HCT116 (cell line): ENCODE data around the gene PTCH2. TPM values are rescaled to one million over a fixed set of nuclear protein-coding genes. Genes with fewer than 3 reads are reported as not detected.

Source experiments
- ATAC-seq: fragments of 200-7000 bp; cut with Tn5 transposase; 2 replicates; pipeline ENCODE4 v1.9.1; 2020; ENCODE audit warnings: mild to moderate bottlenecking, moderate library complexity
- BruUV-seq: library from RNA; stranded (reverse); fragments of 400-500 nt; replicated peaks from 2 replicates; lab custom pipeline; 2021; lab: Mats Ljungman, UMichigan
- CTCF ChIA-PET: fragments of 300-600 bp; sonication (Branson Sonifier 250); formaldehyde crosslinking; loops from one replicate; lab custom pipeline; 2021; ENCODE audit warnings: antibody characterized with exemption; lab: Charles Lee
- POLR2A ChIA-PET: fragments of 300-600, 350-600 bp; sonication (Branson Sonifier 250); formaldehyde crosslinking; loops from one replicate; lab custom pipeline; 2021; ENCODE audit warnings: antibody characterized with exemption; lab: Charles Lee
- RAD21 ChIA-PET, 2 experiments: fragments of 300-600 bp; sonication (Branson Sonifier 250); formaldehyde crosslinking; loops; one replicate each; lab custom pipeline; 2023; ENCODE audit warnings: low total read pairs in 2 of 2; ENCODE audit not compliant: uncharacterized antibody in 2 of 2, unreplicated experiment in 2 of 2, low non-redundant PET in 1 of 2; lab: Charles Lee
- DNase-seq: peaks from one replicate; pipeline ENCODE4 v3.0.0-alpha.2; 2010; ENCODE audit warnings: low read depth, low spot score
- H2AFZ ChIP-seq: fragments of 200-600 bp; shearing (Covaris generic), sonication (generic); 2 replicates; pipeline ENCODE4 v1.6.1; 2017; ENCODE audit warnings: low read depth, mixed run types, mixed read lengths, antibody characterized with exemption, low read length; ENCODE audit not compliant: poor library complexity, severe bottlenecking
- H3K27ac ChIP-seq: 2 replicates; pipeline ENCODE4 v1.5.1; 2012; ENCODE audit warnings: low read depth, low read length
- H3K27me3 ChIP-seq: fragments of 200-600 bp; sonication (generic); 2 replicates; pipeline ENCODE4 v1.6.1; 2016; ENCODE audit warnings: mixed run types, low read length, mixed read lengths; ENCODE audit not compliant: insufficient read depth
- H3K36me3 ChIP-seq, 2 experiments: fragments of 200-500 bp in 1 of 2; fragments of 200-600 bp in 1 of 2; sonication (Bioruptor generic) in 1 of 2; sonication (generic) in 1 of 2; 2 replicates each; pipeline versions ENCODE4 v1.5.1 to v1.6.1; 2014 to 2016; ENCODE audit warnings: low read length in 2 of 2, inconsistent platforms in 1 of 2, mixed read lengths in 1 of 2, mixed run types in 1 of 2; ENCODE audit not compliant: insufficient read depth in 2 of 2, control insufficient read depth in 1 of 2
- H3K4me1 ChIP-seq, 2 experiments: fragments of 200-600 bp in 1 of 2; sonication (generic) in 1 of 2; 2 replicates each; pipeline versions ENCODE4 v1.5.1 to v1.6.1; 2012 to 2017; ENCODE audit warnings: low read length in 2 of 2, inconsistent platforms in 1 of 2, mild to moderate bottlenecking in 1 of 2, mixed read lengths in 1 of 2, mixed run types in 1 of 2, moderate library complexity in 1 of 2; ENCODE audit not compliant: insufficient read depth in 2 of 2, control insufficient read depth in 1 of 2
- H3K4me2 ChIP-seq: fragments of 200-600 bp; sonication (generic); 2 replicates; pipeline ENCODE4 v1.6.1; 2017; ENCODE audit warnings: mixed run types, low read length, mixed read lengths
- H3K4me3 ChIP-seq, 2 experiments: fragments of 200-600 bp in 1 of 2; sonication (generic) in 1 of 2; replicated peaks in 1 of 2; 2 replicates each; pipeline ENCODE4 v1.5.1; 2011 to 2016; ENCODE audit warnings: low read length in 2 of 2, control low read depth in 1 of 2, low read depth in 1 of 2, mild to moderate bottlenecking in 1 of 2, mixed read lengths in 1 of 2, mixed run types in 1 of 2
- H3K79me2 ChIP-seq: fragments of 200-600 bp; sonication (generic); 2 replicates; pipeline ENCODE4 v1.6.1; 2017; ENCODE audit warnings: mild to moderate bottlenecking, mixed run types, low read length, moderate library complexity, mixed read lengths; ENCODE audit not compliant: insufficient read depth
- H3K9ac ChIP-seq: fragments of 200-600 bp; sonication (generic); 2 replicates; pipeline ENCODE4 v1.6.1; 2016; ENCODE audit warnings: low read length, mixed read lengths
- H3K9me2 ChIP-seq: fragments of 200-600 bp; sonication (generic), shearing (Covaris generic); 2 replicates; pipeline ENCODE4 v1.6.1; 2017; ENCODE audit warnings: mixed run types, mild to moderate bottlenecking, moderate library complexity; ENCODE audit not compliant: insufficient read depth
- H3K9me3 ChIP-seq, 2 experiments: fragments of 200-500 bp in 1 of 2; fragments of 200-600 bp in 1 of 2; sonication (Bioruptor generic) in 1 of 2; sonication (generic) in 1 of 2; 2 replicates each; pipeline ENCODE4 v1.6.1; 2014 to 2017; ENCODE audit warnings: low read length in 2 of 2, mixed read lengths in 2 of 2, inconsistent platforms in 1 of 2, low read depth in 1 of 2, mild to moderate bottlenecking in 1 of 2, mixed run types in 1 of 2, moderate library complexity in 1 of 2; ENCODE audit not compliant: control insufficient read depth in 1 of 2, insufficient read depth in 1 of 2
- H4K20me1 ChIP-seq: fragments of 200-600 bp; sonication (generic), shearing (Covaris generic); 2 replicates; pipeline ENCODE4 v1.6.1; 2017; ENCODE audit warnings: mixed run types, mild to moderate bottlenecking, moderate library complexity; ENCODE audit not compliant: insufficient read depth
- ATF3 ChIP-seq: IDR thresholded peaks from 2 replicates; pipeline ENCODE4 v1.6.1; 2012
- CBX3 ChIP-seq: IDR thresholded peaks from 2 replicates; pipeline ENCODE4 v1.6.1; 2012; ENCODE audit warnings: low read depth
- CEBPB ChIP-seq: IDR thresholded peaks from 2 replicates; pipeline ENCODE4 v1.6.1; 2012; ENCODE audit warnings: low read depth
- EGR1 ChIP-seq: IDR thresholded peaks from 2 replicates; pipeline ENCODE4 v1.6.1; 2012; ENCODE audit warnings: low read depth
- EZH2 ChIP-seq: fragments of 200-600 bp; sonication (generic); IDR thresholded peaks from 2 replicates; pipeline ENCODE4 v1.6.1; 2017; ENCODE audit warnings: antibody characterized with exemption, mixed run types
- JUND ChIP-seq: IDR thresholded peaks from 2 replicates; pipeline ENCODE4 v1.6.1; 2012
- POLR2AphosphoS5 ChIP-seq: IDR thresholded peaks from 2 replicates; pipeline ENCODE4 v1.6.1; 2011; ENCODE audit warnings: mild to moderate bottlenecking, low read depth, low read length, moderate library complexity
- SIN3A ChIP-seq: IDR thresholded peaks from 2 replicates; pipeline ENCODE4 v1.6.1; 2012; ENCODE audit warnings: low read depth
- SP1 ChIP-seq: IDR thresholded peaks from 2 replicates; pipeline ENCODE4 v1.6.1; 2012; ENCODE audit warnings: low read depth
- SRF ChIP-seq: IDR thresholded peaks from 2 replicates; pipeline ENCODE4 v1.6.1; 2012; ENCODE audit warnings: low read depth
- TCF7L2 ChIP-seq: IDR thresholded peaks from 2 replicates; pipeline ENCODE4 v1.7.0; 2011; ENCODE audit warnings: borderline replicate concordance, inconsistent platforms; ENCODE audit not compliant: insufficient read depth, insufficient read length; ENCODE audit errors: extremely low read depth
- YY1 ChIP-seq: IDR thresholded peaks from 2 replicates; pipeline ENCODE4 v1.6.1; 2011; ENCODE audit warnings: low read length, low read depth, moderate library complexity, mild to moderate bottlenecking; ENCODE audit not compliant: insufficient replicate concordance; ENCODE audit errors: extremely low read depth
- ZFX ChIP-seq: fragments of 450-650 bp; IDR thresholded peaks from 2 replicates; pipeline ENCODE4 v1.6.1; 2017
- intact Hi-C: fragments of 100-400 bp; cut with micrococcal nuclease; formaldehyde crosslinking; loops from 2 replicates; pipeline ENCODE4 v1.10.0; 2022
- total RNA-seq: library from RNA; stranded (reverse); gene quantifications from one replicate; pipeline ENCODE4 v1.2.1, GENCODE V29; 2021; ENCODE audit not compliant: unreplicated experiment
- TF ChIP-seq, protein P1 (sequence below): IDR thresholded peaks from 2 replicates; pipeline ENCODE4 v1.6.1; 2011; ENCODE audit warnings: mild to moderate bottlenecking, low read length, moderate library complexity; ENCODE audit not compliant: insufficient replicate concordance; ENCODE audit errors: extremely low read depth
- TF ChIP-seq, protein P2 (sequence below), 3 experiments: fragments of 200-600 bp in 1 of 3; sonication (generic) in 1 of 3; IDR thresholded peaks in 2 of 3; conservative IDR thresholded peaks in 1 of 3; 2 replicates each; pipeline ENCODE4 v1.5.1; 2012 to 2017; ENCODE audit warnings: low read depth in 2 of 3, low read length in 2 of 3, antibody characterized with exemption in 1 of 3, borderline replicate concordance in 1 of 3, control low read depth in 1 of 3, mild to moderate bottlenecking in 1 of 3, mixed read lengths in 1 of 3, mixed run types in 1 of 3, moderate library complexity in 1 of 3; ENCODE audit not compliant: insufficient read depth in 1 of 3
- TF ChIP-seq, protein P3 (sequence below): IDR thresholded peaks from 2 replicates; pipeline ENCODE4 v1.6.1; 2012; ENCODE audit warnings: low read depth

The PTCH2 gene
- total RNA-seq, 1 experiment from 2014 or later, result 1.3 TPM

- CTCF ChIA-PET, result no interaction called here
- BruUV-seq, result no TSS peak
- DNase-seq (no peak), ATAC-seq (no peak)
- no peak overlapping the region for H3K4me3 ChIP-seq
- POLR2A ChIA-PET, result interaction anchor here (1.3 to 3.7 kb wide), 5 partner anchors 9 to 54 kb away, joined by 3 to 16 read pairs (median 6); partner anchors contain the start of genes RNU5D-1 and RPS8
- RAD21 ChIA-PET, result no interaction called here
- H3K79me2 ChIP-seq, result no peaks in the 10 kb centered on the region
- H3K36me3 ChIP-seq, result peaks cover 4 to 12% of the 10 kb centered on the region in 2 experiments; a peak in 1 of 4 replicates
- no peak overlapping the region for H3K27ac ChIP-seq
- H3K4me1 ChIP-seq, result peaks cover 6 to 24% of the 10 kb centered on the region in 2 experiments
- H2AFZ ChIP-seq, result no peak overlapping the region
- intact Hi-C loops, result loop anchor here (5.0 kb wide), 1 partner anchor 788 kb away; no protein-coding TSS in a partner anchor
- no peaks in the 10 kb centered on the region; the same call in 1 of the 2 replicates for H4K20me1 ChIP-seq
- no peaks in the 10 kb centered on the region for H3K27me3 ChIP-seq
- TF ChIP-seq JUND, result no peak
- no peak for TF ChIP-seq EZH2
- no peak for TF ChIP-seq SP1
- TF ChIP-seq YY1, result no peak
- TF ChIP-seq CBX3, result no peak
- no peak for TF ChIP-seq POLR2AphosphoS5
- TF ChIP-seq EGR1, result no peak
- no peak for TF ChIP-seq ZFX
- no peak for TF ChIP-seq ATF3
- no peak for TF ChIP-seq SRF
- no peak for TF ChIP-seq TCF7L2
- TF ChIP-seq, protein P1, sequence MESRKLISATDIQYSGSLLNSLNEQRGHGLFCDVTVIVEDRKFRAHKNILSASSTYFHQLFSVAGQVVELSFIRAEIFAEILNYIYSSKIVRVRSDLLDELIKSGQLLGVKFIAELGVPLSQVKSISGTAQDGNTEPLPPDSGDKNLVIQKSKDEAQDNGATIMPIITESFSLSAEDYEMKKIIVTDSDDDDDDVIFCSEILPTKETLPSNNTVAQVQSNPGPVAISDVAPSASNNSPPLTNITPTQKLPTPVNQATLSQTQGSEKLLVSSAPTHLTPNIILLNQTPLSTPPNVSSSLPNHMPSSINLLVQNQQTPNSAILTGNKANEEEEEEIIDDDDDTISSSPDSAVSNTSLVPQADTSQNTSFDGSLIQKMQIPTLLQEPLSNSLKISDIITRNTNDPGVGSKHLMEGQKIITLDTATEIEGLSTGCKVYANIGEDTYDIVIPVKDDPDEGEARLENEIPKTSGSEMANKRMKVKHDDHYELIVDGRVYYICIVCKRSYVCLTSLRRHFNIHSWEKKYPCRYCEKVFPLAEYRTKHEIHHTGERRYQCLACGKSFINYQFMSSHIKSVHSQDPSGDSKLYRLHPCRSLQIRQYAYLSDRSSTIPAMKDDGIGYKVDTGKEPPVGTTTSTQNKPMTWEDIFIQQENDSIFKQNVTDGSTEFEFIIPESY, result no peak
- TF ChIP-seq, protein P2, sequence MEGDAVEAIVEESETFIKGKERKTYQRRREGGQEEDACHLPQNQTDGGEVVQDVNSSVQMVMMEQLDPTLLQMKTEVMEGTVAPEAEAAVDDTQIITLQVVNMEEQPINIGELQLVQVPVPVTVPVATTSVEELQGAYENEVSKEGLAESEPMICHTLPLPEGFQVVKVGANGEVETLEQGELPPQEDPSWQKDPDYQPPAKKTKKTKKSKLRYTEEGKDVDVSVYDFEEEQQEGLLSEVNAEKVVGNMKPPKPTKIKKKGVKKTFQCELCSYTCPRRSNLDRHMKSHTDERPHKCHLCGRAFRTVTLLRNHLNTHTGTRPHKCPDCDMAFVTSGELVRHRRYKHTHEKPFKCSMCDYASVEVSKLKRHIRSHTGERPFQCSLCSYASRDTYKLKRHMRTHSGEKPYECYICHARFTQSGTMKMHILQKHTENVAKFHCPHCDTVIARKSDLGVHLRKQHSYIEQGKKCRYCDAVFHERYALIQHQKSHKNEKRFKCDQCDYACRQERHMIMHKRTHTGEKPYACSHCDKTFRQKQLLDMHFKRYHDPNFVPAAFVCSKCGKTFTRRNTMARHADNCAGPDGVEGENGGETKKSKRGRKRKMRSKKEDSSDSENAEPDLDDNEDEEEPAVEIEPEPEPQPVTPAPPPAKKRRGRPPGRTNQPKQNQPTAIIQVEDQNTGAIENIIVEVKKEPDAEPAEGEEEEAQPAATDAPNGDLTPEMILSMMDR (IDR thresholded peaks at IDR 0.05 in 2 of 3, conservative IDR thresholded peaks at IDR 0.05 in 1 of 3; ENCODE audit: borderline replicate concordance in 1 of 3, insufficient read depth in 1 of 3, low read depth in 2 of 3, low read length in 2 of 3), result no peak
- no peak for TF ChIP-seq SIN3A
- TF ChIP-seq, protein P3, sequence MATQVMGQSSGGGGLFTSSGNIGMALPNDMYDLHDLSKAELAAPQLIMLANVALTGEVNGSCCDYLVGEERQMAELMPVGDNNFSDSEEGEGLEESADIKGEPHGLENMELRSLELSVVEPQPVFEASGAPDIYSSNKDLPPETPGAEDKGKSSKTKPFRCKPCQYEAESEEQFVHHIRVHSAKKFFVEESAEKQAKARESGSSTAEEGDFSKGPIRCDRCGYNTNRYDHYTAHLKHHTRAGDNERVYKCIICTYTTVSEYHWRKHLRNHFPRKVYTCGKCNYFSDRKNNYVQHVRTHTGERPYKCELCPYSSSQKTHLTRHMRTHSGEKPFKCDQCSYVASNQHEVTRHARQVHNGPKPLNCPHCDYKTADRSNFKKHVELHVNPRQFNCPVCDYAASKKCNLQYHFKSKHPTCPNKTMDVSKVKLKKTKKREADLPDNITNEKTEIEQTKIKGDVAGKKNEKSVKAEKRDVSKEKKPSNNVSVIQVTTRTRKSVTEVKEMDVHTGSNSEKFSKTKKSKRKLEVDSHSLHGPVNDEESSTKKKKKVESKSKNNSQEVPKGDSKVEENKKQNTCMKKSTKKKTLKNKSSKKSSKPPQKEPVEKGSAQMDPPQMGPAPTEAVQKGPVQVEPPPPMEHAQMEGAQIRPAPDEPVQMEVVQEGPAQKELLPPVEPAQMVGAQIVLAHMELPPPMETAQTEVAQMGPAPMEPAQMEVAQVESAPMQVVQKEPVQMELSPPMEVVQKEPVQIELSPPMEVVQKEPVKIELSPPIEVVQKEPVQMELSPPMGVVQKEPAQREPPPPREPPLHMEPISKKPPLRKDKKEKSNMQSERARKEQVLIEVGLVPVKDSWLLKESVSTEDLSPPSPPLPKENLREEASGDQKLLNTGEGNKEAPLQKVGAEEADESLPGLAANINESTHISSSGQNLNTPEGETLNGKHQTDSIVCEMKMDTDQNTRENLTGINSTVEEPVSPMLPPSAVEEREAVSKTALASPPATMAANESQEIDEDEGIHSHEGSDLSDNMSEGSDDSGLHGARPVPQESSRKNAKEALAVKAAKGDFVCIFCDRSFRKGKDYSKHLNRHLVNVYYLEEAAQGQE, result no peak
- TF ChIP-seq CEBPB, result no peak
- TF ChIP-seq, all 23 proteins: peak for 0
- H3K4me2 ChIP-seq, result no peak overlapping the region
- no peak overlapping the region for H3K9ac ChIP-seq
- H3K9me2 ChIP-seq, result no peaks in the 10 kb centered on the region
- no peaks in the 10 kb centered on the region for H3K9me3 ChIP-seq
Observed at GRCh38 chr1:44784094-44785028, 58.7 kb downstream of the PTCH2 start.
